IPS-18a (cell line): ENCODE data around the gene SINHCAF.
"Not testable (repeated sequence)": the region's sequence is repeated elsewhere in the genome, so short reads cannot be mapped to it uniquely, and the experiment has no call there.

ENCODE experiments used
- H3K27ac ChIP-seq: one replicate; pipeline ENCODE4 v1.5.1; 2013; ENCODE audit warnings: low read length
- H3K27me3 ChIP-seq: one replicate; pipeline ENCODE4 v1.6.1; 2013; ENCODE audit warnings: mild to moderate bottlenecking, low read length; ENCODE audit not compliant: control insufficient read depth, insufficient read depth
- H3K36me3 ChIP-seq: one replicate; pipeline ENCODE4 v1.6.1; 2013; ENCODE audit warnings: low read depth, low read length; ENCODE audit not compliant: control insufficient read depth
- H3K4me1 ChIP-seq: one replicate; pipeline ENCODE4 v1.6.1; 2013; ENCODE audit warnings: low read depth, low read length; ENCODE audit not compliant: control insufficient read depth
- H3K4me3 ChIP-seq: one replicate; pipeline ENCODE4 v1.5.1; 2013; ENCODE audit warnings: low read length
- H3K9ac ChIP-seq: one replicate; pipeline ENCODE4 v1.6.1; 2013; ENCODE audit warnings: mild to moderate bottlenecking, low read length, moderate library complexity
- H3K9me3 ChIP-seq: one replicate; pipeline ENCODE4 v1.6.1; 2013; ENCODE audit warnings: low read depth, low read length; ENCODE audit not compliant: control insufficient read depth

The SINHCAF gene

GRCh38 chr12:31257784-31258183 lies 68.2 kb downstream of the SINHCAF start:
- Histone ChIP-seq H3K4me1 (peaks cover 8% of the 10 kb centered on the region), H3K36me3 (no peaks in the 10 kb centered on the region)

GRCh38 chr12:31251707-31252611 lies 74.0 kb downstream of the SINHCAF start:
- H3K4me3 ChIP-seq, H3K9me3 ChIP-seq, H3K36me3 ChIP-seq, H3K9ac ChIP-seq, H3K27me3 ChIP-seq, H3K27ac ChIP-seq, H3K4me1 ChIP-seq: not testable (repeated sequence)

More at GRCh38 chr12:31257784-31258183, 68.2 kb downstream of the SINHCAF start:
- Histone ChIP-seq H3K4me3 (no peak overlapping the region), H3K9me3 (no peaks in the 10 kb centered on the region), H3K27me3 (no peaks in the 10 kb centered on the region), H3K27ac (no peak overlapping the region), H3K9ac (no peak overlapping the region)

- no peak overlapping the region for H3K4me3 ChIP-seq
- H3K4me1 ChIP-seq, result no peaks in the 10 kb centered on the region
- H3K27ac ChIP-seq, result no peak overlapping the region
- no peaks in the 10 kb centered on the region for H3K36me3 ChIP-seq
- no peaks in the 10 kb centered on the region for H3K9me3 ChIP-seq
- no peaks in the 10 kb centered on the region for H3K27me3 ChIP-seq
- no peak overlapping the region for H3K9ac ChIP-seq
Observed at GRCh38 chr12:31250179-31250578, 75.8 kb downstream of the SINHCAF start.

GRCh38 chr12:31249356-31249755 lies 76.6 kb downstream of the SINHCAF start:
- Histone ChIP-seq H3K9me3 (no peaks in the 10 kb centered on the region), H3K4me1 (no peaks in the 10 kb centered on the region), H3K27me3 (no peaks in the 10 kb centered on the region), H3K27ac (no peak overlapping the region), H3K36me3 (no peaks in the 10 kb centered on the region), H3K4me3 (no peak overlapping the region), H3K9ac (no peak overlapping the region)

GRCh38 chr12:31248815-31249214 lies 77.1 kb downstream of the SINHCAF start:
- Histone ChIP-seq H3K9ac (no peak overlapping the region), H3K9me3 (no peaks in the 10 kb centered on the region), H3K4me1 (no peaks in the 10 kb centered on the region), H3K36me3 (no peaks in the 10 kb centered on the region), H3K27me3 (no peaks in the 10 kb centered on the region), H3K27ac (no peak overlapping the region), H3K4me3 (no peak overlapping the region)

GRCh38 chr12:31248337-31248736 lies 77.6 kb downstream of the SINHCAF start:
- no peak overlapping the region for H3K27ac ChIP-seq
- H3K27me3 ChIP-seq, result no peaks in the 10 kb centered on the region
- H3K4me1 ChIP-seq, result no peaks in the 10 kb centered on the region
- no peak overlapping the region for H3K9ac ChIP-seq
- H3K36me3 ChIP-seq, result no peaks in the 10 kb centered on the region
- no peaks in the 10 kb centered on the region for H3K9me3 ChIP-seq
- no peak overlapping the region for H3K4me3 ChIP-seq

GRCh38 chr12:31246470-31246850 lies 79.5 kb downstream of the SINHCAF start:
- Histone ChIP-seq H3K9me3 (no peaks in the 10 kb centered on the region), H3K27ac (no peak overlapping the region), H3K4me1 (no peaks in the 10 kb centered on the region), H3K4me3 (no peak overlapping the region), H3K36me3 (no peaks in the 10 kb centered on the region), H3K27me3 (no peaks in the 10 kb centered on the region), H3K9ac (no peak overlapping the region)

- H3K9me3 ChIP-seq, result no peaks in the 10 kb centered on the region
- no peak overlapping the region for H3K4me3 ChIP-seq
- H3K27ac ChIP-seq, result no peak overlapping the region
- H3K9ac ChIP-seq, result no peak overlapping the region
- no peaks in the 10 kb centered on the region for H3K27me3 ChIP-seq
- H3K36me3 ChIP-seq, result no peaks in the 10 kb centered on the region
- H3K4me1 ChIP-seq, result no peaks in the 10 kb centered on the region
Observed at GRCh38 chr12:31245822-31246469, 80.0 kb downstream of the SINHCAF start.

- H3K4me1 ChIP-seq, H3K9ac ChIP-seq, H3K27ac ChIP-seq, H3K36me3 ChIP-seq, H3K27me3 ChIP-seq, H3K4me3 ChIP-seq, H3K9me3 ChIP-seq: not testable (repeated sequence)
Observed at GRCh38 chr12:31242418-31242817, 83.5 kb downstream of the SINHCAF start.

- H3K9ac ChIP-seq, result no peak overlapping the region
- H3K27ac ChIP-seq, result no peak overlapping the region
- H3K4me3 ChIP-seq, result no peak overlapping the region
- H3K36me3 ChIP-seq, result no peaks in the 10 kb centered on the region
- H3K9me3 ChIP-seq, result no peaks in the 10 kb centered on the region
- H3K4me1 ChIP-seq, result no peaks in the 10 kb centered on the region
- no peaks in the 10 kb centered on the region for H3K27me3 ChIP-seq
Observed at GRCh38 chr12:31238764-31239387, 87.1 kb downstream of the SINHCAF start.

GRCh38 chr12:31238333-31238732 lies 87.6 kb downstream of the SINHCAF start:
- H3K27me3 ChIP-seq, H3K27ac ChIP-seq, H3K4me1 ChIP-seq, H3K9ac ChIP-seq, H3K9me3 ChIP-seq, H3K4me3 ChIP-seq, H3K36me3 ChIP-seq: not testable (repeated sequence)
